K562 (cell line): Measurements from ENCODE around the gene PLEKHM2. TPM values are rescaled to one million over a fixed set of nuclear protein-coding genes. Genes with fewer than 3 reads are reported as not detected.

ENCODE experiments used
- BDP1 ChIP-seq: IDR thresholded peaks from 3 replicates; pipeline ENCODE4 v1.6.1; 2011; ENCODE audit not compliant: insufficient read length, insufficient read depth
- BHLHE40 ChIP-seq: IDR thresholded peaks from 2 replicates; pipeline ENCODE4 v1.6.1; 2011; ENCODE audit warnings: low read length, improper control_type of control experiment
- CC2D1A ChIP-seq: fragments of 450-650 bp; IDR thresholded peaks from 2 replicates; pipeline ENCODE4 v1.6.1; 2017; ENCODE audit warnings: mild to moderate bottlenecking
- RAD21 ChIP-seq, 2 experiments: fragments of 250-450 bp in 1 of 2; fragments of 450-650 bp in 1 of 2; sonication (Bioruptor Pico) in 1 of 2; formaldehyde crosslinking in 1 of 2; IDR thresholded peaks in 1 of 2; conservative IDR thresholded peaks in 1 of 2; 2 replicates each; pipeline versions ENCODE4 v1.4.0 to v1.8.0; 2020 to 2022; ENCODE audit warnings: mild to moderate bottlenecking in 2 of 2, moderate library complexity in 1 of 2
- RFX1 ChIP-seq: fragments of 450-650 bp; IDR thresholded peaks from 2 replicates; pipeline ENCODE4 v1.6.1; 2016; ENCODE audit warnings: mild to moderate bottlenecking, moderate library complexity
- SPI1 ChIP-seq: IDR thresholded peaks from 2 replicates; pipeline ENCODE4 v1.6.1; 2011; ENCODE audit warnings: low read depth, low read length, control low read depth, borderline replicate concordance
- STAG1 ChIP-seq: sonication (generic); formaldehyde crosslinking; IDR thresholded peaks from 2 replicates; pipeline ENCODE4 v1.5.0; 2020; ENCODE audit warnings: missing genetic modification reagents, borderline replicate concordance
- ZFP36 ChIP-seq: fragments of 150-350 bp; IDR thresholded peaks from 2 replicates; pipeline ENCODE4 v1.6.1; 2018; ENCODE audit warnings: low read length, low read depth; ENCODE audit not compliant: partially characterized antibody
- polyA plus RNA-seq, 8 experiments: library from polyadenylated mRNA; depleted of rRNA in 4 of 8; stranded (reverse) in 5 of 8; unstranded in 3 of 8; fragments of >200 nt; fragmentation: Nextera tagmentation in 2 of 8; fragmentation: Illumina TruSeq in 1 of 8; extraction: Ambion mirVana in 2 of 8; extraction: Trizol in 1 of 8; gene quantifications; 2 replicates each; pipeline versions ENCODE4 v1.2.1 to v1.2.3, GENCODE V29; 2011 to 2014; ENCODE audit warnings: inconsistent platforms in 1 of 8, missing spikeins in 1 of 8
- total RNA-seq, 7 experiments: library from RNA; depleted of rRNA in 6 of 7; stranded (reverse); fragments of >200 nt in 6 of 7; fragmentation: Illumina TruSeq in 2 of 7; extraction: Trizol in 2 of 7; gene quantifications; 2 replicates each; pipeline versions ENCODE4 v1.2.1 to v1.2.3, GENCODE V29; 2011 to 2021; ENCODE audit warnings: low replicate concordance in 1 of 7
- TF ChIP-seq, protein P1 (sequence below), 2 experiments: fragments of 450-650 bp in 1 of 2; sonication (generic) in 1 of 2; formaldehyde crosslinking in 1 of 2; IDR thresholded peaks; 2 replicates each; pipeline versions ENCODE4 v1.7.1 to v1.9.0; 2016 to 2022; ENCODE audit warnings: inconsistent platforms in 1 of 2, mild to moderate bottlenecking in 1 of 2, missing genetic modification reagents in 1 of 2
- TF ChIP-seq, protein P2 (sequence below): sonication (generic); formaldehyde crosslinking; IDR thresholded peaks from 2 replicates; pipeline ENCODE4 v1.8.1; 2023; ENCODE audit warnings: mild to moderate bottlenecking, missing genetic modification reagents

PLEKHM2 gene
- total and polyA plus RNA-seq, 9 of the 15 experiments (the other 6 are each of a cell fraction or from before 2014, with no cell fraction given) = 0.27 to 63.7 (median 33.2) TPM

DNA sequence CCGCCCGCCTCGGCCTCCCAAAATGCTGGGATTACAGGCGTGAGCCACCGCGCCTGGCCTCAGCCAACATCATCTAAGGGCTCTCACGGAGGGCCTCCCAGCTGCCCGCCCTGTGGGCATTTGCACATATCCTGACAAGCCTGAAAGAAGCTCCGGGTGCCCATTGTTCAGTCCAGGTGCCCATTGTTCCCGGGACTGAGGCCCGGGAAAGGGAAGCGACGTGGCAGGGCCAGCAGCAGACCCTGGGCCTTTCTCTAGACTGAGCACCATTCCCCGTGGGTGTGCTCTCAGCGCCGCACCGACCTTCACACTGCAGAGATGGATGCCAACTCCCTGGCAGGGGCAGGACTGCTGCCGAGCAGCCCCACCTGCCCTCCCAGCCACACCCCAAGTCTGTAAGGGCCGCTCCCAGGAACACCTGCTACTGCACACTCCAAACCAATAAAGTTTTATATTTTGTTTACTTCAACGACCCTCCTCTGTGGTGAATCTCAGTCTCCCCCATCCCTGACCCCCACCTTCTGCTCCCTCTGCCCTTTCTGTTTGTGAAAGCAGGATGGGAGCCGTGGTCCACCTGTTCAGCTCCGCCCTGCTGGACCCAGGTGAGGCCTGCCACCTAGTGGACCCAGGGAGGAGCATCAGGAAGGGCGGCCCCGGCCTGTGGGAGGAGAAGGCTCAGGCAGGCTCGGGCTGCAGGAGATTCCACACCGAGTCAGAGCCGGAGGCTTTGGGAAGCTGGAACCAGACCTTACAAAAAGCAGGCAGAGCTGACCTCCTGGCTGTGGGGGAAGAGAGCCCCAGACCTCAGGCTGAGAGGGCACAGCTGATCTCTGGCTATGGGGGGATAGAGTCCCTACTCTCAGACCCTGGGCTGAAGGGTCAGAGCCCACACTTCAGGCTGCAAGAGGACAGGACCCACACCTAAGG lies 57.1 kb downstream of the PLEKHM2 start (continued):
- TF ChIP-seq, protein P1, sequence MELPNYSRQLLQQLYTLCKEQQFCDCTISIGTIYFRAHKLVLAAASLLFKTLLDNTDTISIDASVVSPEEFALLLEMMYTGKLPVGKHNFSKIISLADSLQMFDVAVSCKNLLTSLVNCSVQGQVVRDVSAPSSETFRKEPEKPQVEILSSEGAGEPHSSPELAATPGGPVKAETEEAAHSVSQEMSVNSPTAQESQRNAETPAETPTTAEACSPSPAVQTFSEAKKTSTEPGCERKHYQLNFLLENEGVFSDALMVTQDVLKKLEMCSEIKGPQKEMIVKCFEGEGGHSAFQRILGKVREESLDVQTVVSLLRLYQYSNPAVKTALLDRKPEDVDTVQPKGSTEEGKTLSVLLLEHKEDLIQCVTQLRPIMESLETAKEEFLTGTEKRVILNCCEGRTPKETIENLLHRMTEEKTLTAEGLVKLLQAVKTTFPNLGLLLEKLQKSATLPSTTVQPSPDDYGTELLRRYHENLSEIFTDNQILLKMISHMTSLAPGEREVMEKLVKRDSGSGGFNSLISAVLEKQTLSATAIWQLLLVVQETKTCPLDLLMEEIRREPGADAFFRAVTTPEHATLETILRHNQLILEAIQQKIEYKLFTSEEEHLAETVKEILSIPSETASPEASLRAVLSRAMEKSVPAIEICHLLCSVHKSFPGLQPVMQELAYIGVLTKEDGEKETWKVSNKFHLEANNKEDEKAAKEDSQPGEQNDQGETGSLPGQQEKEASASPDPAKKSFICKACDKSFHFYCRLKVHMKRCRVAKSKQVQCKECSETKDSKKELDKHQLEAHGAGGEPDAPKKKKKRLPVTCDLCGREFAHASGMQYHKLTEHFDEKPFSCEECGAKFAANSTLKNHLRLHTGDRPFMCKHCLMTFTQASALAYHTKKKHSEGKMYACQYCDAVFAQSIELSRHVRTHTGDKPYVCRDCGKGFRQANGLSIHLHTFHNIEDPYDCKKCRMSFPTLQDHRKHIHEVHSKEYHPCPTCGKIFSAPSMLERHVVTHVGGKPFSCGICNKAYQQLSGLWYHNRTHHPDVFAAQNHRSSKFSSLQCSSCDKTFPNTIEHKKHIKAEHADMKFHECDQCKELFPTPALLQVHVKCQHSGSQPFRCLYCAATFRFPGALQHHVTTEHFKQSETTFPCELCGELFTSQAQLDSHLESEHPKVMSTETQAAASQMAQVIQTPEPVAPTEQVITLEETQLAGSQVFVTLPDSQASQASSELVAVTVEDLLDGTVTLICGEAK (IDR thresholded peaks at IDR 0.05) = peak; percentile 65
- TF ChIP-seq, protein P1 (CRISPR knock-in tag; IDR thresholded peaks at IDR 0.05) = peak; percentile 55; the same call in 1 of the 2 replicates
- peak; percentile 88 to 97 for TF ChIP-seq RAD21 (CRISPR knock-in tag; conservative IDR thresholded peaks at IDR 0.05 in 1 of 2, IDR thresholded peaks at IDR 0.05 in 1 of 2)
- no peak for TF ChIP-seq RFX1
- no peak; the same call in 1 of the 2 replicates for TF ChIP-seq BHLHE40
- TF ChIP-seq CC2D1A = peak; percentile 71
- no peak for TF ChIP-seq BDP1
- TF ChIP-seq, protein P2, sequence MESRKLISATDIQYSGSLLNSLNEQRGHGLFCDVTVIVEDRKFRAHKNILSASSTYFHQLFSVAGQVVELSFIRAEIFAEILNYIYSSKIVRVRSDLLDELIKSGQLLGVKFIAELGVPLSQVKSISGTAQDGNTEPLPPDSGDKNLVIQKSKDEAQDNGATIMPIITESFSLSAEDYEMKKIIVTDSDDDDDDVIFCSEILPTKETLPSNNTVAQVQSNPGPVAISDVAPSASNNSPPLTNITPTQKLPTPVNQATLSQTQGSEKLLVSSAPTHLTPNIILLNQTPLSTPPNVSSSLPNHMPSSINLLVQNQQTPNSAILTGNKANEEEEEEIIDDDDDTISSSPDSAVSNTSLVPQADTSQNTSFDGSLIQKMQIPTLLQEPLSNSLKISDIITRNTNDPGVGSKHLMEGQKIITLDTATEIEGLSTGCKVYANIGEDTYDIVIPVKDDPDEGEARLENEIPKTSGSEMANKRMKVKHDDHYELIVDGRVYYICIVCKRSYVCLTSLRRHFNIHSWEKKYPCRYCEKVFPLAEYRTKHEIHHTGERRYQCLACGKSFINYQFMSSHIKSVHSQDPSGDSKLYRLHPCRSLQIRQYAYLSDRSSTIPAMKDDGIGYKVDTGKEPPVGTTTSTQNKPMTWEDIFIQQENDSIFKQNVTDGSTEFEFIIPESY (CRISPR knock-in tag) = peak; percentile 66; the same call in 1 of the 2 replicates
- TF ChIP-seq STAG1 (CRISPR knock-in tag) = peak; percentile 98
- peak; percentile 22 for TF ChIP-seq ZFP36
- TF ChIP-seq SPI1 = no peak
